ENCODE data around the gene XCL2. TPM values are rescaled to one million over a fixed set of nuclear protein-coding genes. Genes with fewer than 3 reads are reported as not detected.
"Not testable (repeated sequence)": the region's sequence is repeated elsewhere in the genome, so short reads cannot be mapped to it uniquely, and the experiment has no call there.

The XCL2 gene, protein sequence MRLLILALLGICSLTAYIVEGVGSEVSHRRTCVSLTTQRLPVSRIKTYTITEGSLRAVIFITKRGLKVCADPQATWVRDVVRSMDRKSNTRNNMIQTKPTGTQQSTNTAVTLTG
- 1 to 10 TPM in 1 of 6 donors, under 1 TPM in 2, not detected in 3; 0.65 to 1.1 (median 0.77) TPM for polyA plus RNA-seq (ENCODE audit: low read depth in 6 of 6)

DNA sequence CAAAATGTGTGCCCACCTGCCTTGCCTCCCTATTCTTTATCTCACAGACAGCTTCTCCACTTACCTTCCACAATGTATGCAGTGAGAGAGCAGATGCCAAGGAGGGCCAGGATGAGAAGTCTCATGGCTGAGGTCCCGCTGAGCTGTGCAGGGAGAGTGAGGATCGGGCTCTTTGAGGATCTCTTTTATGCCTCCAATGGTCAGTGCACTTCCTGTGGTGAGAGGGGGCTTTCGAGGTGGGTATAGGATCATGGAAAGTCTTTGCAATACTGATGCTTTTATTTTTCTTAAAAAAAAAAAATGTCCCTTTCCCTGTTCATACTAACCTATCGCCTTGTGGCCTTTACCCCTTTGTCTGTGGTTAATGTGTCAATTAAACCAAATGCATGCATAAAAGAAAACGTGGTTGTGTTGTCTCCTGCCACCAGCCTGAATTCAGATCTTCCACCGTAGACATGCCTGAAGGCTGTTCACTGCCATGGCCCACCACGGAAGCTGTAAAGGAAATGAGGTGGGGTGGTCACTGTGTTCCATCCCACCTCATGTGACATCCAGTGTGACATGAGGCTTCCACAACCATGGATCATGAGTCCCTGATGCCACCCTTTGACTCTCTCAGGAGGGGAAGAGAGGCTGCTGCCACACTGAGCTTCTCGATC is at the start of gene XCL2:
TSS of gene XCL2 (minus strand) at position 158 of the 659 bp plus-strand sequence. CDS start at position 125, 33 bp downstream.
- H3K4me1 Mint-ChIP-seq; H3K27ac Mint-ChIP-seq; H3K9me3 Mint-ChIP-seq; DNase-seq; H3K36me3 Mint-ChIP-seq; ATAC-seq (ENCODE audit: low read depth in 2 of 2); H3K4me3 Mint-ChIP-seq; H3K27me3 Mint-ChIP-seq: not testable (repeated sequence)

DNA sequence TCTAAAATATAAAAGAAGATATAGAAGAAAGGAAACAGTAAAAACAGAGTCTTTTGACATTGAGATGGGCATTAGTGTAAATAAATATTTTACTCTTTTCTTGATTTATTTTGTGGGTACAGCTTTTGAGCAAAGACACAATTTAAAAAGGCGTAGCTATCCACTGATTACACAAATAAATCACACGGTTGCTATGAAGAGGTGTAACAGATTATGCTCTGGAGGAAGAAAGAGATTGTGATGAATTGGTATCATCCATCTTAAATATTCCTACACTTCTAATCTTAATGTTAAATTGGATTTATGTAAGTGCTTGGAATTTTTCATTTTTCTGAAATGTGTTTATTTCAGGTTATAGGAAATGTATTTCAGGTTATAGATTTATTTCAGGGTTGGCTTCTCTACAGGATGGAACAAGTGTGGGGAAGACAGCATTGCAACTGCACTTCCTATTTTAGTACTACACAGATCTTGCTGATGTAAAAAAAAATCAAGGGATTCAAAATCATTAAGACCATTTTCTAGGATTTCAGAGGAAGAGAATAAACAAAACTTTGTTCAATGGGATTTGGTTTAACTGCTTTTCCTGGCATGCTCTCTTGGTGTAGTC is 47.9 kb upstream of the XCL2 start:
- Mint-ChIP-seq H3K9me3 (peaks cover 0 to 6% (median 5%) of the 10 kb centered on the region in 7 donors), H3K27ac (no peak overlapping the region), H3K4me3 (no peak overlapping the region), H3K36me3 (no peaks in the 10 kb centered on the region), H3K27me3 (no peaks in the 10 kb centered on the region), H3K4me1 (no peaks in the 10 kb centered on the region)
- ATAC-seq (ENCODE audit: low read depth in 2 of 2) (no peak), DNase-seq (no peak)

DNA sequence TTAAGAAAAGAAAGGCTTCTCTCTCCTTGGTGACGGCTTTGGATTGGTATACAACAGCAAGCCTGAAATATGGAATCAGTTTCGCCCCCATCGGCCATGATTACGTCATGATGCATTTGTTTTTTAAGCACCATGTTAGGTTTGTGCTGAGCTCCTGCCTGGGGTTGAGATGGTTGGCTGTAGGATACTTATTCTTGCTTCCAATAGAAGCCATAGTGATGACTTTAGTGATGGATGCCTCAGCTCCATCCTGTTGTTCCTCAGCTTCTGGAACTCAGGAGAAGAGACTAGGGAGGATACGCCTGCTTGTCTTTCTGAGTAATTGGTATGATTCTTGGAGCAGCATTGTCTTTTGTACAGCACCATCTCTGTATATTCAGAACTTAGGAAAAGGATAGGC is 47.3 kb upstream of the XCL2 start:
- no peaks in the 10 kb centered on the region for H3K36me3 Mint-ChIP-seq
- H3K27me3 Mint-ChIP-seq: no peaks in the 10 kb centered on the region
- no peaks in the 10 kb centered on the region for H3K4me1 Mint-ChIP-seq
- H3K27ac Mint-ChIP-seq: no peak overlapping the region
- ATAC-seq (ENCODE audit: low read depth in 2 of 2) (no peak), DNase-seq (no peak)
- peaks cover 0 to 5% (median 2%) of the 10 kb centered on the region in 7 donors for H3K9me3 Mint-ChIP-seq
- no peak overlapping the region for H3K4me3 Mint-ChIP-seq

DNA sequence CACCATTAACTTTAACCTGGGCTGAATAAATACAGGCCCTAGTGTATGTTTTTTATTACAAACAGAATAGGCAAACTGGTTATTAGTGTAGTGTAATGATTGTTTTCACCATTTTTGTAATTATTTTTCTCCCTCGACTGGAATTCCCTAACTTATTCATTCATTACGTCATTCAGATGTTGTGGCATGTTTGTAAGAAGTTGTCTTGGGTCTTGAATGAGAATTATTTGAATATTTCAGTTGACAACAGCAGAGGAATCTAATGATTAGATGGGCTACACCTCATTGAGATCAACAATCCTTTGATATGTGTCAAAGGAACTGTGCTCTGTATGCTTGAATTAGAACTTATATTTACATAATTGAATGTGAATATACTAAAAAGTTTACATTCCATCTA is 45.4 kb upstream of the XCL2 start:
- Mint-ChIP-seq H3K4me1 (no peaks in the 10 kb centered on the region), H3K27me3 (no peaks in the 10 kb centered on the region), H3K9me3 (peaks cover 0 to 5% (median 0%) of the 10 kb centered on the region in 7 donors), H3K4me3 (no peak overlapping the region), H3K36me3 (no peaks in the 10 kb centered on the region), H3K27ac (no peak overlapping the region)
- DNase-seq (no peak), ATAC-seq (ENCODE audit: low read depth in 2 of 2) (no peak)

DNA sequence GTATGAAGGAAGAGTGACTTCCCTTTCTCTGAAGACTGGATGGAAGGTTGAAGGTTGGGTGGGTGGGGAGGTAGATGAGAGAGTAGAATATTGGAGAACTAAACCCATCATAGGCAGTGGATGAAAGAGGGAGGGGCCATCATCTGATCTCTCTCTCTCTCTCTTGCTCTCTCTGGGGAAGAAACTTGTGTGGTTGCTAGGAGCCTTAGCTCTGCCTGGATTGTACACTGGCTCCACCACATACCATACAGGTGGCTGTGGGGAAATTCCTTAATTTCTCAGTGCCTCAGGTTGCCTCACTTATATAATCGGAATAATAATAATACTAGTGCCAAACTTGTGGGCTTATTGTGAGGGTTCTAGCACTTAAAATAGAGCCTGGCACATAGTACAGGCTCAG is 42.1 kb upstream of the XCL2 start:
- no peak for ATAC-seq (ENCODE audit: low read depth in 2 of 2)

DNA sequence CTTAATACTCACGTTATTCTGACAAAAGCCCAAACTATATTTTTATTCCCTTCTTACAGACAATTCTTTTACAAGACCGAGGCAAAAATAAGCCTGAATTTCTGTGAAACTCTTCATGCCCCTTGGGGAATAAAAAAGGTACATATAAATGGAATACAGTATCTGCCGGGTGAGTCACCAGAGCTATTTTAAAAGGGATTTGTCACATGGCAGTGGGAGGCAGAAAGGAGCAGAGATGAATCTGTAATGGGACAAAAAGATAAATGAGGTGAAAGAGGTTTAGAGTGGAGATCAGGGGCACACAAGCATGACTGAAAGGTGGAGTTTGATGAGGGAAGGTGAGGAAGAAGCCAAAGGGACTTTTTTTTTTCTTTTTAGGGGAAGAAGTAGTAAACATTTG is 41.4 kb upstream of the XCL2 start:
- peaks cover 0 to 5% (median 0%) of the 10 kb centered on the region in 7 donors for H3K9me3 Mint-ChIP-seq
- no peaks in the 10 kb centered on the region for H3K36me3 Mint-ChIP-seq
- no peak overlapping the region for H3K27ac Mint-ChIP-seq
- H3K27me3 Mint-ChIP-seq: no peaks in the 10 kb centered on the region
- DNase-seq (no peak), ATAC-seq (ENCODE audit: low read depth in 2 of 2) (no peak)
- no peak overlapping the region for H3K4me3 Mint-ChIP-seq
- no peaks in the 10 kb centered on the region for H3K4me1 Mint-ChIP-seq

More for the DNA sequence above, 42.1 kb upstream of the XCL2 start:
- H3K4me3 Mint-ChIP-seq: no peak overlapping the region
- H3K27ac Mint-ChIP-seq: no peak overlapping the region
- no peaks in the 10 kb centered on the region for H3K36me3 Mint-ChIP-seq
- H3K9me3 Mint-ChIP-seq: peaks cover 0 to 5% (median 0%) of the 10 kb centered on the region in 7 donors
- DNase-seq: no peak
- H3K27me3 Mint-ChIP-seq: no peaks in the 10 kb centered on the region
- H3K4me1 Mint-ChIP-seq: no peaks in the 10 kb centered on the region

DNA sequence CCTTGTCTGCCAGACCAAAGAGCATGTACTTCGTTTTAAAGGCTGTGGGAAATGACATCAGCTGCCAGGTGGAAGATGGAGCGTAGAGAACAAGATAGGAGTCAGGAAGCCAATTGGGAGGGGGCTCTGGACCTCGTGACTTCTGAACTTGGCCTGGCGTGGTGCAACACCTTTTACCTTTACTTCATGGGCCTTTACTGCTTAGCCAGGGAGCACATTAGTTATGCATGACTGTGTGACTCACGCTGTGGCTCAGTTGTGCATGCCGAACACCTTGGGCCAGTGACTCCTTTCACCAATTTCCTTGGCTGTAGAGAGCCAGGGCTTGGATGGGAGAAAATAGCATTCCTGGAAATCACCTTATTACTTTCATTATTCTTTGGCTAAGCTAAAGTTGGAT is 39.8 kb upstream of the XCL2 start:
- no peak for DNase-seq
- H3K9me3 Mint-ChIP-seq: peaks cover 0 to 5% (median 0%) of the 10 kb centered on the region in 7 donors
- no peak overlapping the region for H3K27ac Mint-ChIP-seq
- no peaks in the 10 kb centered on the region for H3K4me1 Mint-ChIP-seq
- no peak overlapping the region for H3K4me3 Mint-ChIP-seq
- no peak for ATAC-seq (ENCODE audit: low read depth in 2 of 2)
- H3K36me3 Mint-ChIP-seq: no peaks in the 10 kb centered on the region
- H3K27me3 Mint-ChIP-seq: no peaks in the 10 kb centered on the region

DNA sequence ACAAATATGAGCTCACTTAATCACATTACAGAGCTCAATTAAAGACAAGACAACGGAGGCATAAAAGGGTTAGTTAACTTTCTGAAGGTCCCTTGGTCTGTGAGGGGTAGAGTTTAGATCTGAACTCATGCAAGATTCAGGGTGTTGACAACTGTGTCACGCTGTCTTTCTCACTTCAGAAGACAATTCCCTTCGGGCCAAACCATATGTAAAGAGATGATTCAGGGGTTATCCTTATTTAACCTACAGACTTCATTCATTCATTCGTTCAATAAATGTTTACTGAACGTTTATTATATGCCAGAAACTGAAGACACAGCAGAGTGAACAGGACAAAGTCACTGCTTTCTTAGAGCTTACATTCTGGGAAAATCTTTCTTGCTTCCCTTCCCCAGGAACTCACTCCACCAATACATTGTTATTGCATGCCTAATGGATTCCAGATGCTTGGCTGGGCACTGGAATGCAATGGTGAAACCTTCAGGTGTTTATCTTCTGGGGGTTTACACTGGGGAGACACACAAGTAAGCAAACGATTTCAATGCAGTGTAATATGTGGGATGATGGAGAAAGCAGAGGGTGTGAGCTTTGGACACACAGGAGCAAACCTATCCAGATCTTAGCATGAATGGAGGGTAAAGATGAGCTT is 39.0 kb upstream of the XCL2 start:
- Mint-ChIP-seq H3K4me3 (no peak overlapping the region), H3K27me3 (no peaks in the 10 kb centered on the region), H3K4me1 (no peaks in the 10 kb centered on the region), H3K27ac (no peak overlapping the region), H3K9me3 (peaks cover 0 to 5% (median 0%) of the 10 kb centered on the region in 7 donors), H3K36me3 (no peaks in the 10 kb centered on the region)
- no peak for ATAC-seq (ENCODE audit: low read depth in 2 of 2)
- DNase-seq: no peak

DNA sequence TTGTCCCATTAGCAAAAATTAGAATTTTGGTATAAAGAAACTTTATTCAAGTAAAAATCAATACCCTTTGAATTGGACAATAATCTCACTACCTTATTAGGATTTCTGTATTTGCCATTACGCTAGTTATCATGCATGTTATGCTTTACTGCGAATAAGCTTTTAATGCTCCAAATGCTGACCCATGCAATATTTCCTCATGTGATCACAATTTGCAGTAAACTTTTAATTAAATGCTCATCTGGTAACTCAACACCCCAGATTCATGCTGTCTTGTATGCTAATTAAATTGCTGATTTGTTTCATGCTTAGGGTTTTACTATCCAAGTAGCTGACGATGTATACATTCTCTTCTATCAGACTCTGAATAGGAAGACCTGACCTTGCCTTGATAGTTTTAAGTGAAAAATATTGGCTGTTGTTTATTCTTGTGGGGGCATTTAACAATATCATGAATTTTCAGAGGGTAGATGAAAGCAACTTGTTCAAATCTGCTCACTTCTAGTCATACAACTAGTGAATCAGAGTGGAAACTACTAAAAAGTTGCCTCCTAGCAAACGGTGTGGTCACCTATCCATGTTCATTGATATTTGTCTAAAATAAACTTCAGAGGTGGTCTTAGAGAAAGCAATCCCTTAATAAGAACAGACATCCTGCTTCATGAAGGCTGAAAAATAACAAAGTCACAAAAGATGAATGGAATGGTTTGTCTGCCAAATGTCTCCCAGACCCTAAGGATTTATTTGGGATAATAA is 38.2 kb upstream of the XCL2 start:
- Mint-ChIP-seq H3K4me1 (no peaks in the 10 kb centered on the region), H3K4me3 (no peak overlapping the region), H3K27ac (no peak overlapping the region), H3K9me3 (peaks cover 0 to 3% (median 0%) of the 10 kb centered on the region in 7 donors), H3K36me3 (no peaks in the 10 kb centered on the region), H3K27me3 (no peaks in the 10 kb centered on the region)
- ATAC-seq (ENCODE audit: low read depth in 2 of 2): no peak
- no peak for DNase-seq

DNA sequence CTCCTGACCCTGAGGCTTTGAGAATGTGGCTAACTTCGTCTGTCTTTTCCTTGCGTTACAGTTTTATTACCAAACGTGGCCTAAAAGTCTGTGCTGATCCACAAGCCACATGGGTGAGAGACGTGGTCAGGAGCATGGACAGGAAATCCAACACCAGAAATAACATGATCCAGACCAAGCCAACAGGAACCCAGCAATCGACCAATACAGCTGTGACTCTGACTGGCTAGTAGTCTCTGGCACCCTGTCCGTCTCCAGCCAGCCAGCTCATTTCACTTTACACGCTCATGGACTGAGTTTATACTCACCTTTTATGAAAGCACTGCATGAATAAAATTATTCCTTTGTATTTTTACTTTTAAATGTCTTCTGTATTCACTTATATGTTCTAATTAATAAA is 37.2 kb upstream of the XCL2 start:
- not testable (repeated sequence) for H3K4me3 Mint-ChIP-seq, H3K27ac Mint-ChIP-seq

DNA sequence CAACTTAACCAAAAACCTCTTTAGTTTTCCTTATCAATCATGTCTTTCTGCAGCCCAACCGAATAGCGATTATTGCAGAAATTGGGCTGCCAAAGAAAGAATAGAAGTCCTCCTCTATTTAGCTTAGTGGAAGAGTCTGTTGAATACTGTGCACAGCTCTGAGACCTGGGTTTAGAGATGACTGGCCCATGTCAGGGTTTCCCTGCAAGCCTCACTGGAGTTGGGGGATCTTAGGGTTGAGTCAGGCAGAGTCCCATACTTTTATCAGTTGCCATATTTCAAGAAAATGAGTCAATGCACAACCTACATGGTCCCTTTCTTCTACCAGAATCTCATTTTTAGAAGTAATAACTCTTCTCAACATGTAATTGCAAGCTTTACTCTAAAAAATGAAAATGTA is 36.5 kb upstream of the XCL2 start:
- ATAC-seq (ENCODE audit: low read depth in 2 of 2); H3K4me3 Mint-ChIP-seq; H3K36me3 Mint-ChIP-seq; DNase-seq; H3K27me3 Mint-ChIP-seq; H3K27ac Mint-ChIP-seq; H3K4me1 Mint-ChIP-seq; H3K9me3 Mint-ChIP-seq: not testable (repeated sequence)

More for the DNA sequence above, 37.2 kb upstream of the XCL2 start:
- not testable (repeated sequence) for H3K9me3 Mint-ChIP-seq; DNase-seq; ATAC-seq (ENCODE audit: low read depth in 2 of 2); H3K36me3 Mint-ChIP-seq; H3K27me3 Mint-ChIP-seq; H3K4me1 Mint-ChIP-seq

DNA sequence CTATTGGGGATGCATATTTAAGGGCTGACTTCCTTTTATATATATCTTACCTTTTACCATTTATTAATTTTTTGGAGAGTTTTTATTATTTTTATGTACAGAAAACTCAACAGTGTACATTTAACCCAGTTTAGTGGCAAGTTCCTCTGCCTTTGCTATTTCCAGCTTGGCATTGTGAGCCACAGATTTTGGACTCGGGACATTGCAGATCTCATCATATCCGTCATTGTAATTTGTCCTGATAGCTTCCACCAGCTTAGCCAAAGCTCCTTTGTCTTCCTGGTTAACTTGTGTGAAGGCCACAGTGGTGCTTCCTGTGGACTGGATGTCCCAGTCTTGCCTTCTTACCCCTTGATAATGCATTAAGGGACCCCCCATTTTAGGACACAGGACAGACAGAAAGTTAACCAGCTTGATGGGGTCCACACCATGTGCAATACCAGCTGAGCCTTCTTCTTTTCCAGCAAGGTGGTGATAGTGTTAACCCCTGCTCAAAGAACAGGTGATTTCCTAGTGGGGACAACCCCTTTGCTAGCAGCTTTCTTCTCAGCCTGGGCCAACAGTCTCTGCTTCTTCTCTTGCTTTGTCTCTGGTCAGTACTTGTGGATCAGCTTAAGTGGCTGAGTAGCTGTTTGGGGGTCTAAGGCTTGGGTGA is 34.9 kb upstream of the XCL2 start:
- H3K36me3 Mint-ChIP-seq; H3K27ac Mint-ChIP-seq; H3K4me3 Mint-ChIP-seq; ATAC-seq (ENCODE audit: low read depth in 2 of 2); DNase-seq; H3K27me3 Mint-ChIP-seq; H3K4me1 Mint-ChIP-seq; H3K9me3 Mint-ChIP-seq: not testable (repeated sequence)

DNA sequence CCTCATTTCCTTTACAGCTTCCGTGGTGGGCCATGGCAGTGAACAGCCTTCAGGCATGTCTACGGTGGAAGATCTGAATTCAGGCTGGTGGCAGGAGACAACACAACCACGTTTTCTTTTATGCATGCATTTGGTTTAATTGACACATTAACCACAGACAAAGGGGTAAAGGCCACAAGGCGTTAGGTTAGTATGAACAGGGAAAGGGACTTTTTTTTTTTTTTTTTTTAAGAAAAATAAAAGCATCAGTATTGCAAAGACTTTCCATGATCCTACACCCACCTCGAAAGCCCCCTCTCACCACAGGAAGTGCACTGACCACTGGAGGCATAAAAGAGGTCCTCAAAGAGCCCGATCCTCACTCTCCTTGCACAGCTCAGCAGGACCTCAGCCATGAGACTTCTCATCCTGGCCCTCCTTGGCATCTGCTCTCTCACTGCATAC is 32.5 kb upstream of the XCL2 start, which contains the start of gene XCL1:
TSS of gene XCL1 (plus strand) at position 361 of the 444 bp plus-strand sequence. CDS start at position 394, 33 bp downstream.
- not testable (repeated sequence) for DNase-seq; H3K4me1 Mint-ChIP-seq; H3K9me3 Mint-ChIP-seq; H3K27me3 Mint-ChIP-seq; ATAC-seq (ENCODE audit: low read depth in 2 of 2); H3K4me3 Mint-ChIP-seq; H3K36me3 Mint-ChIP-seq
- H3K27ac Mint-ChIP-seq: peak within 1 kb of the TSS in 1 of 6 donors; percentile 13

Data from naive B cell (primary cell).